CD14-positive monocyte (primary cell): ENCODE measurements around the gene ZBTB44. TPM values are rescaled to one million over a fixed set of nuclear protein-coding genes. Genes with fewer than 3 reads are reported as not detected.

Source experiments
- DNase-seq, 3 donors: peaks; one replicate each; pipeline ENCODE4 v3.0.0-alpha.2; 2011 to 2022
- H2AFZ ChIP-seq: 2 replicates; pipeline ENCODE4 v1.6.0; 2012; ENCODE audit warnings: mild to moderate bottlenecking, low read depth, low read length, inconsistent platforms; ENCODE audit not compliant: insufficient read depth, poor library complexity, severe bottlenecking
- H3K27ac ChIP-seq, 2 donors: 1 replicate in 1 of 2; 2 replicates in 1 of 2; pipeline ENCODE4 v1.5.1; 2012 to 2013; ENCODE audit warnings: low read length in 2 of 2, control low read depth in 1 of 2, inconsistent platforms in 1 of 2, low read depth in 1 of 2, mild to moderate bottlenecking in 1 of 2
- H3K27me3 ChIP-seq, 2 donors: one replicate each; pipeline versions ENCODE4 v1.6.0 to v1.6.1; 2011 to 2013; ENCODE audit warnings: low read length in 2 of 2; ENCODE audit not compliant: control insufficient read depth in 2 of 2, insufficient read depth in 2 of 2
- H3K36me3 ChIP-seq, 2 donors: replicated peaks in 1 of 2; 1 replicate in 1 of 2; 2 replicates in 1 of 2; pipeline versions ENCODE4 v1.5.1 to v1.6.1; 2012 to 2013; ENCODE audit warnings: low read length in 2 of 2, control low read depth in 1 of 2, inconsistent platforms in 1 of 2, mild to moderate bottlenecking in 1 of 2; ENCODE audit not compliant: insufficient read depth in 2 of 2, control insufficient read depth in 1 of 2
- H3K4me1 ChIP-seq, 2 donors: 1 replicate in 1 of 2; 2 replicates in 1 of 2; pipeline versions ENCODE4 v1.5.1 to v1.6.1; 2012 to 2013; ENCODE audit warnings: low read length in 2 of 2, control low read depth in 1 of 2, inconsistent platforms in 1 of 2, mild to moderate bottlenecking in 1 of 2, moderate library complexity in 1 of 2; ENCODE audit not compliant: insufficient read depth in 2 of 2, control insufficient read depth in 1 of 2
- H3K4me2 ChIP-seq: replicated peaks from 2 replicates; pipeline ENCODE3; 2012; ENCODE audit warnings: low read length, moderate library complexity, mild to moderate bottlenecking; ENCODE audit not compliant: poor library complexity, severe bottlenecking; ENCODE audit errors: extremely low read depth
- H3K4me3 ChIP-seq, 3 experiments: fragments of 200-600 bp in 1 of 3; sonication (generic) in 1 of 3; replicated peaks in 1 of 3; 1 replicate in 2 of 3; 2 replicates in 1 of 3; pipeline ENCODE4 v1.5.1; 2011 to 2013; ENCODE audit warnings: low read length in 3 of 3, mild to moderate bottlenecking in 3 of 3, control low read depth in 2 of 3, low read depth in 2 of 3, inconsistent platforms in 1 of 3, moderate library complexity in 1 of 3
- H3K79me2 ChIP-seq: 2 replicates; pipeline ENCODE4 v1.6.0; 2012; ENCODE audit warnings: mild to moderate bottlenecking, control low read depth, inconsistent platforms, low read length, moderate library complexity; ENCODE audit not compliant: insufficient read depth
- H3K9ac ChIP-seq: 2 replicates; pipeline ENCODE4 v1.6.0; 2017; ENCODE audit warnings: low read length, mild to moderate bottlenecking; ENCODE audit not compliant: insufficient read depth, poor library complexity, severe bottlenecking
- H3K9me3 ChIP-seq, 2 donors: replicated peaks in 1 of 2; 1 replicate in 1 of 2; 2 replicates in 1 of 2; pipeline versions ENCODE4 v1.5.1 to v1.6.1; 2012 to 2013; ENCODE audit warnings: low read length in 2 of 2, control low read depth in 1 of 2; ENCODE audit not compliant: control insufficient read depth in 1 of 2, insufficient read depth in 1 of 2
- H4K20me1 ChIP-seq: 2 replicates; pipeline ENCODE4 v1.6.0; 2012; ENCODE audit warnings: mild to moderate bottlenecking, low read length, control low read depth, moderate library complexity; ENCODE audit not compliant: insufficient read depth
- H3K27ac Mint-ChIP-seq, 7 donors: one replicate each; pipeline ENCODE4 v1.8.0; 2020; ENCODE audit warnings: mild to moderate bottlenecking in 7 of 7, mixed read lengths in 7 of 7, moderate library complexity in 6 of 7, inconsistent platforms in 2 of 7
- H3K27me3 Mint-ChIP-seq, 3 donors: one replicate each; pipeline ENCODE4 v1.8.0; 2021 to 2022; ENCODE audit warnings: low read depth in 3 of 3, mild to moderate bottlenecking in 3 of 3, mixed read lengths in 3 of 3, moderate library complexity in 3 of 3, inconsistent platforms in 1 of 3
- H3K36me3 Mint-ChIP-seq, 2 donors: one replicate each; pipeline ENCODE4 v1.8.0; 2020; ENCODE audit warnings: mixed read lengths in 2 of 2, inconsistent platforms in 1 of 2, mild to moderate bottlenecking in 1 of 2
- H3K4me1 Mint-ChIP-seq: one replicate; pipeline ENCODE4 v1.8.0; 2020; ENCODE audit warnings: mild to moderate bottlenecking, mixed read lengths
- H3K4me3 Mint-ChIP-seq, 2 donors: one replicate each; pipeline ENCODE4 v1.8.0; 2020; ENCODE audit warnings: mild to moderate bottlenecking in 2 of 2, mixed read lengths in 2 of 2, moderate library complexity in 1 of 2
- H3K9me3 Mint-ChIP-seq, 7 donors: one replicate each; pipeline ENCODE4 v1.8.0; 2020 to 2022; ENCODE audit warnings: mixed read lengths in 7 of 7, mild to moderate bottlenecking in 6 of 7, moderate library complexity in 6 of 7, inconsistent platforms in 2 of 7
- WGBS: methylation state at CpG from one replicate; pipeline ENCODE4 v1.1.5; 2013; ENCODE audit warnings: missing lambda C conversion rate; ENCODE audit not compliant: insufficient coverage; 5-methylcytosine and 5-hydroxymethylcytosine counted together
- intact Hi-C, 2 donors: fragments of 100-400 bp; cut with micrococcal nuclease; formaldehyde crosslinking; loops; one replicate each; pipeline versions ENCODE4 v1.15.0 to v1.15.1; 2023
- polyA plus RNA-seq, 3 donors: library from polyadenylated mRNA; depleted of rRNA in 1 of 3; unstranded in 2 of 3; stranded (reverse) in 1 of 3; fragments of 300-500 nt in 2 of 3; fragments of >200 nt in 1 of 3; fragmentation: Illumina TruSeq in 2 of 3; gene quantifications; 1 replicate in 2 of 3; 2 replicates in 1 of 3; pipeline ENCODE4 v1.2.3, GENCODE V29; 2012 to 2021
- TF ChIP-seq, protein P1 (sequence below): fragments of 200-600 bp; IDR thresholded peaks from one replicate; pipeline ENCODE4 v1.8.0; 2022; ENCODE audit warnings: antibody characterized with exemption, mild to moderate bottlenecking

ZBTB44 gene
- polyA plus RNA-seq, 3 donors: 2.4 to 21.3 (median 2.7) TPM

GRCh38 chr11:130241713-130242112 lies 73.0 kb downstream of the ZBTB44 start:
- DNase-seq: no peak
- Mint-ChIP-seq H3K36me3 (peaks cover 36 to 37% of the 10 kb centered on the region in 2 donors), H3K27me3 (no peaks in the 10 kb centered on the region), H3K9me3 (no peaks in the 10 kb centered on the region), H3K4me3 (no peak overlapping the region), H3K27ac (no peak overlapping the region), H3K4me1 (peaks cover 5% of the 10 kb centered on the region)
- no peak overlapping the region for H3K4me3 ChIP-seq
- peaks cover 0 to 7% of the 10 kb centered on the region in 2 donors for H3K4me1 ChIP-seq
- H3K36me3 ChIP-seq: peaks cover 19 to 32% of the 10 kb centered on the region in 2 donors
- H2AFZ ChIP-seq: no peak overlapping the region
- H3K27me3 ChIP-seq: no peaks in the 10 kb centered on the region
- peaks cover 18% of the 10 kb centered on the region for H3K79me2 ChIP-seq
- WGBS: no CpG with 5 or more reads among the region's 2 CpGs
- H3K9me3 ChIP-seq: no peaks in the 10 kb centered on the region
- intact Hi-C loops: no loop called here
- no peak overlapping the region for H3K4me2 ChIP-seq
- H3K9ac ChIP-seq: no peak overlapping the region
- no peaks in the 10 kb centered on the region for H4K20me1 ChIP-seq
- TF ChIP-seq, protein P1, sequence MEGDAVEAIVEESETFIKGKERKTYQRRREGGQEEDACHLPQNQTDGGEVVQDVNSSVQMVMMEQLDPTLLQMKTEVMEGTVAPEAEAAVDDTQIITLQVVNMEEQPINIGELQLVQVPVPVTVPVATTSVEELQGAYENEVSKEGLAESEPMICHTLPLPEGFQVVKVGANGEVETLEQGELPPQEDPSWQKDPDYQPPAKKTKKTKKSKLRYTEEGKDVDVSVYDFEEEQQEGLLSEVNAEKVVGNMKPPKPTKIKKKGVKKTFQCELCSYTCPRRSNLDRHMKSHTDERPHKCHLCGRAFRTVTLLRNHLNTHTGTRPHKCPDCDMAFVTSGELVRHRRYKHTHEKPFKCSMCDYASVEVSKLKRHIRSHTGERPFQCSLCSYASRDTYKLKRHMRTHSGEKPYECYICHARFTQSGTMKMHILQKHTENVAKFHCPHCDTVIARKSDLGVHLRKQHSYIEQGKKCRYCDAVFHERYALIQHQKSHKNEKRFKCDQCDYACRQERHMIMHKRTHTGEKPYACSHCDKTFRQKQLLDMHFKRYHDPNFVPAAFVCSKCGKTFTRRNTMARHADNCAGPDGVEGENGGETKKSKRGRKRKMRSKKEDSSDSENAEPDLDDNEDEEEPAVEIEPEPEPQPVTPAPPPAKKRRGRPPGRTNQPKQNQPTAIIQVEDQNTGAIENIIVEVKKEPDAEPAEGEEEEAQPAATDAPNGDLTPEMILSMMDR: no peak
- no peak overlapping the region for H3K27ac ChIP-seq

DNA sequence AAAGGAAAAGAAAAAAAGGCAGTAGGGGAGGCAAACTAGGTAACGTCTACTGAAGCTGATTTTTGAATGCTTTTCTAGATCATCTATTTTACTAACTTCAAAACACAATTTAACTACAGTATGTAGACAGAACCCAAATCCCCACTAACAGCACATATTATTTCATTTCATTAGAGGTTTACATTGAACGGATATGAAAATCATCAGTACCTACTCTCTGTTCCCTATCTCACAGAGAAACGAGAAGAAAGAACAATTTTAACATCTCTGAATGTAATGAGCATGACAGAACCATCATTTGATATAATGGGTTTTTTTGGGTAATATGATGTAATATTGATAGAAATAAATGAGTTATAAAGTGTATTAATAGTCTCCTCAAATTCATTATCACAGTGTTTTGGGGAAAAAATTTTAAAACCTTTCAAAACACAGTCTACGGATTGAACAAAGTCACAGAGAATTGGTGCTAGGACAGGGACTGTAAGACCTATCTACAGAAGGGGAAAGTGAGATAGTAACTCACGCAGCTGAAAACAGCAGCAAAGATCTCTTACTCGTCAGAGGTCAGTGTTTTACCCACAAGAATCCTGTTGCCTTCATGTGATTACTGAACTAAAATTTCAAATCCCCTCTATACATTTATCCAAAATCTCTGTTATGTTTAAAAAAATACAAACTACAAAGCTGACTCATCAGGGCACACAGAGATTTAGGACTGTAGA lies 77.3 kb downstream of the ZBTB44 start:
- no peak overlapping the region for H3K9ac ChIP-seq
- H3K4me1 Mint-ChIP-seq: peaks cover 9% of the 10 kb centered on the region
- peak overlapping the region in 2 of 7 donors; percentile 8 to 17 for H3K27ac Mint-ChIP-seq
- H3K36me3 Mint-ChIP-seq: peaks cover 37 to 51% of the 10 kb centered on the region in 2 donors
- intact Hi-C loops: no loop called here
- no peaks in the 10 kb centered on the region for H3K27me3 ChIP-seq
- DNase-seq: no peak
- no peaks in the 10 kb centered on the region for H3K79me2 ChIP-seq
- H3K4me3 Mint-ChIP-seq: no peak overlapping the region
- no peaks in the 10 kb centered on the region for H4K20me1 ChIP-seq
- no peaks in the 10 kb centered on the region for H3K9me3 Mint-ChIP-seq
- TF ChIP-seq, protein P1: no peak
- H2AFZ ChIP-seq: no peak overlapping the region
- H3K9me3 ChIP-seq: no peaks in the 10 kb centered on the region
- H3K36me3 ChIP-seq: peaks cover 37 to 56% of the 10 kb centered on the region in 2 donors
- WGBS: no CpG with 5 or more reads among the region's 6 CpGs
- H3K4me3 ChIP-seq: no peak overlapping the region
- H3K27ac ChIP-seq: no peak overlapping the region
- H3K27me3 Mint-ChIP-seq: no peaks in the 10 kb centered on the region
- H3K4me1 ChIP-seq: peaks cover 3 to 5% of the 10 kb centered on the region in 2 donors
- H3K4me2 ChIP-seq: no peak overlapping the region
